Measurements from ENCODE around the gene MCM5.
"Not testable (repeated sequence)": the region's sequence is repeated elsewhere in the genome, so short reads cannot be mapped to it uniquely, and the experiment has no call there.

Gene MCM5

DNA sequence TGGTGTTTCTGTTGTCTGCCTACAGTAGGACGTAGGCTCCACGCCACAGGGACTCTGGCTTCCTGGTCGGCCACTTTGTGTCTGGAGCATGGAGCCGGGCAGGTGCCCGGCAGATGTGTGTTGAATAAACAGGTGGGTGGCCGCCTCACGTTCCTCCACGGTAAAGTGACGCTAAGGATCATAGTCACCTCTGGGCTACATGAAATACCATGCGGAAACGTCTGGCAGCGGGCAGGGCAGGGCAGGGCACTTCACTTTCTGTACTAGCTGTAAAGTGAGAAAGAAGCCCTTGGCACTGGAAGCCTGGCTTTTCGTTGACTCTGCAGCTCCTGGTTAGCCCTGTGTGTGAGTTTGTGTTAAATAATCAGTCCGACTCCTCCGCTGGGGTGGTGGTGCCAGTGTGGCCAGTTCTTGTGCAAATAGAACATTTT, 52.4 kb downstream of the MCM5 start:
- no peak for DNase-seq (ENCODE audit: low read depth in 2 of 2)

DNA sequence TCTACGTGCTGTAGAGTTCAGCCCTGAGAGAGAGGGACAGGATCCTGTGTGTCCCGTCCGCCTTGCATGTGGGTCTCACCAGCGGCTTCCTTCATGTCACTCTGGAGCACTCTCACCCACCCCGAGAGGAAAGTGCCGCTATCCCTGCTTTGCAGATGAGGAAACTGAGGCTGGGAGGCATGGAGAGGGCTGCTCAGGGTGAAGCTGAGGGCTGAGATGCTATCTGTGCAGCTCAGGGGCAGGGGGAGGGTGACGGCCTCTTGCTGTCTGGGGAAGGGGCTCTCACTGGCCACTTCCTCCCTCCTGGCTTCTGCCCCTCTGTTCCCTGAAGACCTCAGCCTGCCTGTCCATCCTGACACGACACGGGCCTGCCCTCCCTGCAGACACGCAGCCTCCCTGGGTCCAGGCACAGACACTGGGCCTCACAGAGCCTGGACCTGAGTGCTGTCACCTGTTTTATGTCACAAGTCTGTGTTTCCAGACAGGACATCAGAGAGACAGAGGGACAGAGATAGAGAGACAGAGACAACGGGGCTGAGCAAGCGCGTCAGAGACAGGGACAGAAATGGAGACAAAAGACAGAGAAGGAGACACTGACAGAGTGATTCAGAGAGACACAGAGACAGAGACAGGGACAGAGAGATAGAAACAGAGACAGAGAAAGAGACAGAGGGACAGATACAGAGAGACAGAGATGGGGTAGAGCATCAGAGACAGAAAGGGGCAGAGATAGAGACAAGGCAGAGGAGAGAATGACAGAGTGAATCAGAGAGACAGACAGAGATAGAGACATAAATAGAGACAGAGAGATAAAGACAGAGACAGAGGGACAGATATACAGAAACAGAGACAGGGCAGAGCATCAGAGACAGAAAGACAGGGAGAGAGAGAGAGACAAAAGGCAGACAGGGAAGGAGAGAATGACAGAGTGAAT, 53.1 kb downstream of the MCM5 start:
- DNase-seq (ENCODE audit: low read depth in 2 of 2), result no peak

DNA sequence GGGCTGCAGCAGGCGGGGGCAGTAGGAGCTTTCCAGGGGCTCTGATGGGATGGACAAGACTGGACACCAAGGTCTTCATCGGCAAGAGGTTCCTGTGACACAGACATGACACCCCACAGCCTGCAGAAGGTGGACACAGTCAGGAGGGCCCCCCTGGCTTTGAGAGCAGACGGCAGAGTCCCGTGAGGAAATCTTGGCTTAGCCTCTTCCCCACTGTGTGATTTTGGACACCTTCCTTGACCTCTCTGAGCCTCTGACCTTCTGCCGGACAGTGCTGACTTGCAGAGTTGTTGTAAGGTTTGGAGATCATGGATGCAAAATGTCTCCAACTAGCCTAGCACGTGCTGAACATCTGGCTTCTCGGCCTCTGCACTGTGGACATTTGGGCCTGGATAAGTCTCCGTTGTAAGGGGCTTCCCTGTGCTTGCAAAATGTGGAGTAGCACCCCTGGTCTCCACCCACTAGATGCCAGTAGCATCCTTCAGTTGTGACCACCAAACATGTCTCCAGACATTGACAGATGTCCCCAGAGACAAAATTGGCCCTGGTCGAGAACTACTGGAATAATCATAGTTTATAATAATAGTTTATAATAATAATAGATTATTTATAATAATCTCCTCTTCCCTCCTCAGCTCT, 54.6 kb downstream of the MCM5 start:
- no peak for DNase-seq (ENCODE audit: low read depth in 2 of 2)

DNA sequence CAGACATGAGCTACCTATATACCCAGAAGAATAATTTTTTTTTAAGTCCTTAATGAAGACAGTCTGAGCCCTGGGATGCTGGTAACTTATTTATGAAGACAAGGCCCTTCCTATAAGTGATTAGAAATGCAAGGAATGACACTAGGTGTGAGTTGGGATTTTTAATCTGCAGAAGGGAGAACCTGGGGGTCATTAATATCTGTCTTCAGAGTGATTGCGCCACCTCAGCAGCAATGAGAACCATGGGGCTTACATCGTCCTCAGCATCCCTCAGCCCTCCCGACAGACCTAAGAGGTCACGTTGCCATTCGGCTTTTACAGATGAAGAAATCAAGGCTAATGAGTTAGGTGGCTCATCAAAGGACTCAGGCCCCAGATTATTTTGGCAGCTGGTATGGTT, 55.6 kb downstream of the MCM5 start:
- no peak for DNase-seq (ENCODE audit: low read depth in 2 of 2)

DNA sequence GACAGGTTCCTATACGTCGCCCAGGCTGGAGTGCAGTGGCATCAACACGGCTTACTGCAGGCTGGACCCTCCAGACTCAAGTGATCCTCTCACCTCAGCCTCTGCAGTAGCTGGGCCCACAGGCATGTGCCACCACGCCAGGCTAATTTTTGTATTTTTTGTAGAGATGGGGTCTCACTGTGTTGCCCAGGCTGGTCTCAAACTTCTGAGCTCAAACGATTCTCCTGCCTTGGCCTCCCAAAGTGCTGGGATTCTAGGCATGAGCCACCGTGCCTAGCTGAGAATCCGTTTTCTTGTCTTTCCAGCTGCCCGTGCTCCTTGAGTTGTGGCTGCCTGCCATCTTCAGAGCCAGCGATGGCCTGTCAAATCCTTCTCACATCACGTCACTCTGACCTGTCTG, 56.8 kb downstream of the MCM5 start:
- DNase-seq (ENCODE audit: low read depth in 2 of 2), result no peak

DNA sequence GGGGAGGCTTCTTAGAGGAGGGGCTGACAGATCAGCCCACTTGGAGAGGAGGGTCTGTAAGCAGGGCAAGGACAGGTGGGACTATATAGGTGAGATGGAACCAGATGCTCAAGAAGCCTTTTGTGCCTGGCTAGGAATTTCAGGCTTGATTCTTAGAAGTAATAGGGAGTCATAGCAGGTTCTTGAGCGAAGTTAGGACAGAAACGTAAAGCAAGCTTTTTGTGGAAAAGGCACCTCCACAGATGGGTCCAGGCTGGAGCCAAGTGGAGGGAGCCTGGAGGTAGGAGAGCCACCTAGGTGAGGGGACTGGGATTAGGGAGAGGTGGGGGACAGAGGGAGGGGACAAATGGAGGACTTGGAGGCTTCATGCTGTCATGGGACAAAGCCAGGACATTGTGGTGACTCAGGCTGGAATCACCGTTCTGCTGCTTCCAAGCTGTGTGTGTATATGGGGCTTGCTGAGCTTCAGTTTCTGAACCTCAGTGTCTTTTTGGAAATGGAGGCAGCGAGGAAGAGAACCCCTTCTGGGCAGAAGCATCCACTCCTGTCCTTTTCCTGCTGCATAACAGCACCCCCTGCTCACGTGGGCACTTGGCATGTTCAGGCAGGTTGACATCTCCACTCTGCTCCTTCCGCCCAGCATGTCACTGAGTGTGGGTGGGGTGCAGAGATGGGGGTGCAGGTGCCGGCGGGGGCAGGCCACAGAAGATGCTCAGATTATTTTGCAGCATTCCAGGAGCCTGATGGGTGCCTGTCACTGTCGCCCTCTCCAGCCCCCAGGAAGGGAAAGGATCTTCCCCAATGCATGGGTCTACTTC, 58.0 kb downstream of the MCM5 start:
- DNase-seq (ENCODE audit: low read depth in 2 of 2), result no peak

DNA sequence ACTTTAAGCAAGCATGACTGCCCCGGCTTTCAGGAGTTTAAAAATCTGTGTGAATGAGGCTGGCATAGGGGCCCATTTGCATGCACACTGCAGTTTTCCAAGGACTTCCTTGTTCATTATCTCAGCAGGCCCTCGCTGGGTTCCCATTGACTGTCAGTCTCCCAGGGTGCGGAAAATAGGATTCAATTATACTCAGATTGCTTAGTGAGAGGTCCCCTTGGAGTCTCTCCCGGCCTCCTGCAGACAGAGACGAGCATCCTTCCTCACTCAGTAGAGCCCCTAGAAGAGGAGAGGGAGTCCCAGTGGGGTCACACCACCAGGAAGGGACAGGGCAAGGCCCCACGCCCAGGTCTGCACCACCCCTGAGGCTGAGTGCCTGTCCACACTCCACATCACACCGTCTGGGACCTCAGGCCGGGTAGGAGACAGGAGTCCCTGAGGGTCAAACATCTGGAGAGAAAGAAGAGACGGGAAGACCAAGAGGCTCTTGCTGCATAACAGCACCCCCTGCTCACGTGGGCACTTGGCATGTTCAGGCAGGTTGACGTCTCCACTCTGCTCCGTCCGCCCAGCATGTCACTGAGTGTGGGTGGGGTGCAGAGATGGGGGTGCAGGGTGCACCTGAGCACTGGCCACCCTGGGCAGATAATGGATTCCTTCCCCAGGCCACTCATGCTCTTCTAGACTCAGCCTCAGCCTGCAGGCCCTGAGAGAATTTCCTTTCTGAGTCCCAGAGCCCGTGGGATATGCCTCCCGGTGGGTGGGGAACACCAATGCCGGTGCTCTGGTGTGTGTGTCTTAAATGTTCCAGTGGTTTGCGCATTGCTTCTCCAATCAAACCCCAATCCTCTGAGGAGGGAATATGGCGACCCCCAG, 58.8 kb downstream of the MCM5 start:
- DNase-seq (ENCODE audit: low read depth in 2 of 2), result no peak

DNA sequence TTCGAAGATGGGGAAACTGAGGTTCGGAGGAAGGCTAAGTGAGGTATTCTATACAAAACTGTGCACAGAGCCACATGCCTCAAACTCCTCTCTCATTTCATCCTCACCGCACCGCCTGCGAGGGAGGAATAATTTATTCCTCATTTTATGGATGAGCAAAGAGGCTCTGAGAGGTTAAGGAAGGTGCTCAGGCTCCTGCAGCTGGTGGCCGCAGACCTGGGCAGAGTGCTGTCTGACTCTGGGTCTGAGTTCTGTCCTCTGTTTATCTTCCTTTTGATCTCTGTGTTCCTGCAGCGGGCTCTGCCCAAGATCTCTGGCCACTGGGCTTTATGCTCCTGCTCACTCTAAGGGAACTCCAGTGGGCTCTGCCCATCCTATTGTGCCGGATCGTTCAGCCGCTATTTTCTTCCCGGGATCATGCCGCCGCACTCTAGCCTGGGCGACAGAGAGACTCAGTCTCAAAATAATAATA, 59.5 kb downstream of the MCM5 start:
- DNase-seq (ENCODE audit: low read depth in 2 of 2), result no peak

DNA sequence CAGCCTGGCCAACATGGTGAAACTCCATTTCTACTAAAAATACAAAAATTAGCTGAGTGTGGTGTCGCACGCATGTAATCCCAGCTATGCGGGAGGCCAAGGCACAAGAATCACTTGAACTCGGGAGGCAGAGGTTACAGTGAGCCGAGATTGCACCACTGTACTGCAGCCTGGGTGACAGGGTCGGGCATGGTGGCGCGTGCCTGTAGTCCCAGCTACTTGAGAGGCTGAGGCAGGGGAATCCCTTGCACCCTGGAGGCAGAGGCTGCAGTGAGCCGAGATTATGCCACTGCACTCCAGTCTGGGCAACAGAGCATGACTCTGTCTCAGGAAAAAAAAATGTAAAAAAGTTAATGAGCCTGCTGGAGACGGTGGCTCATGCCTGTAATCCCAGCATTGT, 60.0 kb downstream of the MCM5 start:
- DNase-seq (ENCODE audit: low read depth in 2 of 2), result not testable (repeated sequence)

DNA sequence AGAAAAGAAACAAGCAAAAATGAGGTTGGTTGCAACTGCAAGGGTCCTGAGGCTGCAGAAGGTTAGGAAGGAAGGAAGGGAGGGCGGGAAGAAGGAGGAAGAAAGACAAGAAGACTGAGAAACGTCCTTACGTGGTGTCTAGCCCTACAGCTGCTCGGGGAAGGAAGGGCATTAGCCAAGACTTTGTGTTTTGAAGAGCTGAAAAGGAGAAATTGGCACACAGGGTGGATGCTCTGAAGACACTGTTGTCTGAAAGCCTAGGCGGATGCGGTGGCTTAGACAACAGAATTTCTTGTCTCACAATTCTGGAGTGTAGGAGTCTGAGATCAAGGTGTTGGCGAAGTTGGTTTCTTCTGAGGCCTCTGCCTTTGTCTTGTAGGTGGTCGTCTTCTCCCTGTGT, 60.7 kb downstream of the MCM5 start:
- DNase-seq (ENCODE audit: low read depth in 2 of 2), result no peak

DNA sequence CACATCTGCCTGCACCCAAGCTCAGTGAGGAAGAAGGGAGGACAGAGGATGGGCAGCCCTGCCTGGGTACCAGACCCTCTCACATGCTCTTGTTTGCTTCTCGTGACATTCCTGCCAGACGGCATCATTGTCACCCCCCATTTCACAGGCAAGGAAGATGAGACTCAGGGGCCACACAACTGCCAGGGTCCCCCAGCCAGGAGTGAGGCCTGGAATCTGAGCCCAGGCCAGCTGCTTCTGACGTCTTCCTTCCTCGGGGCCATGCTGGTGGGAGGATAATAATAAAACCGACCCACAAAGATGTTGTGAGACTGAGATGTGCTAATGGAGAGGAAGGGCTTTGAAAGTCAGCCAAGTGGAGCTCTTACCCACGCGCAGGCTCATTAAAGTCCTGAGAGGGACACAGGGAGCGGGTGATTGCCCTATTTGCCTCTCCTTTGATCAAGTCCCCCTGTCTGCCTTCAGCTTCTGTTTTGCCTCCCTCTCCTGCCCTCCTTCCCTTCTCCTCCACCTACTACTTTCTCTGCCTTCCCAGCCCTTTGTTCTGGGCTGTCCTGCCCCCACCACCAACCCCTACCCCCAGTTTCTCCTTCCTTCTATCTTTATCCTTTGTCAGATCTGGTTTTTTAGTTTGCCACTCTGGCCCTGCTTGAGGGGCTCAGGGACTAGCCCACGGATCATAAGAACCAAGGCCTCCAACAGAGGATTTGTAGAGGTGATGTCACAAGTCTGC, 62.7 kb downstream of the MCM5 start:
- no peak for DNase-seq (ENCODE audit: low read depth in 2 of 2)

DNA sequence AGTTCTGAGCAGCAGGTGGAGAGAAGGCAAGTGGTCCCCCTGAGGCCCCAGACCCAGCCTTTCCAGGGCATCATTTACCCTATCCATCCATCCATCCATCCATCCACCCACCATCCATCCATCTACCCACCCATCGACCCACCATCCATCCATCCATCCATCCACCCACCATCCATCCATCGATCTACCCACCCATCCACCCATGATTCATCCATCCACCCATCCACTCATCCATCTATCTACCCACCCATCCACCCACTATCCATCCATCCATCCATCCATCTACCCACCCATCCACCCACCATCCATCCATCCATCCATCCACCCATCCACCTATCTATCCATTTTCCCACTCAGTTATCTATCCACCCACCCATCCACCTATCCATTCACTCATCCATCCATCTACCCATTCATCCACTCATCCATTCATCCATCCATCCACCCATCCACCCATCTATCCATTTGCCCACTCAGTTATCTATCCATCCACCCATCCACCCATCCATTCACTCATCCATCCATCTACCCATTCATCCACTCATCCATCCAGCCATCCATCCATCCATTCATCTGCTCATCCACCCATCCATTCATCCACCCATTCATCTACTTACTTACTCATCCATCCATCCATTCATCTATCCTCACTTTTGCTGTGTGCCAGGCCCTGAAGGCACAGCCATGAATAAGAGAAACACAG, 63.4 kb downstream of the MCM5 start:
- no peak for DNase-seq (ENCODE audit: low read depth in 2 of 2)

DNA sequence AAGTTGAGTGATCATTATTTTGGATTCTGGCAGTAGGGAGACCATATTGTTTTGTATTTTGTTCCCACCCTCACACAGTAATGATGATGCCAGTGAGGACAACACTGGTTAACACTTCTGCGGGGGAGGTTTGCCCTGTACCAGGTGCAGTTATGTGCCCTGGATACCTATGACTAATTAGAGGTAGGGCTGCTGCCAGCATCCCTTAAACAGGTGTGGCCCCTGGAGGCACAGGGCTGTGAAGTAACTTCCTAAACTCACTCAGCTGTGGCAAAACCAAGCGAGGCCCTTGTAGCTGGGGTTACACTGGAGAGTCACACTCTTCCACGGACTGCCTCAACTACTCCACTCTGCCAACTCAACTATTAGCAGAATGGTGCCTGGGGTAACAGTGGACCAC, 64.5 kb downstream of the MCM5 start:
- no peak for DNase-seq (ENCODE audit: low read depth in 2 of 2)

DNA sequence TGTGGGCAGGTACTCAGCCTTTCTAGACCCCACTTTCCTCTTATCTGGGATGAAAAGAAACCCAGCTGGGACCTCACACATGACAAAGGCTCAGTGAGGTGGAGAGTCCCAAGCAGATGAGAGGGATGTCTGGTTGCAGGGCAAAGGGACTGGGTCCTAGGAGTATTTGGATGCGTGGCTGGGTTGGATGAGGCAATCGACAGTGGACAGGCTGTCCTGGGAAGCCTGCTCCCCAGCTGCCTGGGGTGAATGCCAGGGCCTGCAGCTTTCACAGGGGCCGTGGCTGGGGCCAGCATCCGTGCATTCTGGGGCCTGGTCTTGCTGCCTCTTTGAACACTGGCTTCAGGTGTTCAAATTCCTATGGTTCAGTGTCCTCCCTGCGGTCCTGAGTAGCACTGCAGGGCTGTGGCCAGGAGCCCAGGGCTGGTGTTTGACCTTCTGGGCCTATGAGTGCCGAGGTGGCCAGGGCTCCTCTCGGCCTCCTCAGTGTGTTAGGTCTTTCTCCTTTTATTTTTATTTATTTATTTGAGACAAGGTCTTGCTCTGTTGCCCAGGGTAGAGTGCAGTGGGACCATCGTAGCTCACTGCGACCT, 65.3 kb downstream of the MCM5 start:
- DNase-seq (ENCODE audit: low read depth in 2 of 2), result no peak

DNA sequence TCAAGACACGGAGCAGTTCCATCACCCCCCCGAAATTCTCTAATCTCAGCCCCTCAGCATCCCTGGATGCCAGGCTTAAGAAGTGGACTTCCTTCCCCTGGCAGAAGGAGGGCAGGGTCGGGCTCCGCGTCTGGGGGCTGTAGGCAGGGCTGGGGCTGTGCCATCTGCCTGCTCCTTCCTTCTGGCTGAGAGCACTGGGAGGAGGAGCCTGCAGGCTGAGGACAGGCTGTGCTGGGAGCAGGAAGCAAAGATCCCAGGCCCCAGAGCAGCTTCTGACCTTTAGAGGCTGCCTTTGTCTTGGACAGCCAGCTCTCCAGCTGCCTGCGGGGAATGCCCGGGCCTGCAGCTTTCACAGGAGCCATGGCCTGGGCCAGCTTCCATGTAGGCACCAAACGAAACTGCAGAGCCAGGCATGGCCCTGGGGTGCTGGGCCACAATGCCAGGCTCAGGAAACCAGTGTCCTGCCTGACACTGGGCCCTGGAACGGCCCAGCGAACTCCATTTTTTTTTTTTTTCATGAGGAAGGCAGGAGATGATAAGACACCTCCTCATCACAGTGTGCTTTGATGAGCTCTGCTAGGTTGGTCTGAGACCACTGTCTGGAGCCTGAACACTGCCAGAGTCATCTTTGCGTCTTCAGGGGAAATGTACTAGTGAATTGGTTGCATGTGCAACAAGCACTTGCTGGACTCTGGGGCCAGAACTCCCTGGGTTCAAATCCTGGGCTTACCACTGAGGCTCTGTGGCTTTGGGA, 67.9 kb downstream of the MCM5 start:
- DNase-seq (ENCODE audit: low read depth in 2 of 2), result no peak

DNA sequence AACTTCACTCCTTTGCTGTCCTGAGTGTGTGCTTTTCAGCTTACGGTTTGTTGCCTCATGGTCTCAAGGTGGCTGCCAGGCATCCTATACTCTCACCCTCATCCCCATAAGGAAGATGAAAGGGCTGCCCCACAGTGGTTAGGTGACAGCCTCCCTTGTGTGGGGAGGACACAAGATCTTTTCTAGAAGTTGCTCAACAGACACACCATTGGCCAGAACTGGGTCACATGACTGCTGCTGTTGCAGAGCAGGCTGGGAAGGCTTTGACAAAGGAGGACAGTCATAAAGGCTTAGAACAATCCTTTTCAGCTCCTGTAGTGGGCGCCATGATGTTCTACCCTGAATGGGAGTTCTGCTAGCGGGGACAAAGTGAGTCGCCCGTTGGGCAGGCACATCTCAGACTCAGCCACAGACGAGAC, 71.0 kb downstream of the MCM5 start:
- no peak for DNase-seq (ENCODE audit: low read depth in 2 of 2)

DNA sequence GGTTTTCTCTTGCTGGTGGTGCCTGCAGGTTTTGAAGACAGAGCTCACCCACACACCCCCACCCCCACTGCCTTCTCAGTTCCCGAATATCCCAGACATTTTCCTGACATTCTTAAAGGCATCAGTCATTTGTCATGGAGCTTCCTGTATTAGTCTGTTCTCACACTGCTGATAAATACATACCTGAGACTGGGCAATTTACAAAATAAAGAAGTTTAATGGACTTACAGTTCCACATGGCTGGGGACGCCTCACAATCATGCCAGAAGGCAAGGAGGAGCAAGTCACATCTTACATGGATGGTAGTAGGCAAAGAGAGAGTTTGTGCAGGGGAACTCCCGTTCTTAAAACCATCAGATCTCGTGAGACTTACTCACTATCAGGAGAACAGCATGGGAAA, 71.6 kb downstream of the MCM5 start:
- not testable (repeated sequence) for DNase-seq (ENCODE audit: low read depth in 2 of 2)

DNA sequence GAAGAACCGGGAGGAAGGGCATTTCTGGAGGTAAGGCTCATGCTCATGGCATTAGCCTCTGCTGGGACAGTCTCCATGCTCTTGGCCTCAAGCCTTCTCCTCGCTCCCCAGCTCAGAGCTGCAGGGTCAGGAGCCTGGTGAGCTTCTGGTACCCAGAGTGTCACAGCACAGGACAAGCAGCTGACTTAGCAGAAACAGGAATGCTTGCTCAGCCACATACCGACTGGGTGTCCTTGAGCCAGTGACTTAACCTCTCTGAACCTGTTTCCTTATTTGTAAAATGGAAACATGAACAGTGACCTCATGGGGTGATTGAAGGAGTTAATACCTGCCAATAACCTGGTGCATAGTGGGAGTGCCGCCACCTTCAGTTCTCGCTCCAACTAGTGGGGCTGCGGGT, 72.5 kb downstream of the MCM5 start:
- no peak for DNase-seq (ENCODE audit: low read depth in 2 of 2)

DNA sequence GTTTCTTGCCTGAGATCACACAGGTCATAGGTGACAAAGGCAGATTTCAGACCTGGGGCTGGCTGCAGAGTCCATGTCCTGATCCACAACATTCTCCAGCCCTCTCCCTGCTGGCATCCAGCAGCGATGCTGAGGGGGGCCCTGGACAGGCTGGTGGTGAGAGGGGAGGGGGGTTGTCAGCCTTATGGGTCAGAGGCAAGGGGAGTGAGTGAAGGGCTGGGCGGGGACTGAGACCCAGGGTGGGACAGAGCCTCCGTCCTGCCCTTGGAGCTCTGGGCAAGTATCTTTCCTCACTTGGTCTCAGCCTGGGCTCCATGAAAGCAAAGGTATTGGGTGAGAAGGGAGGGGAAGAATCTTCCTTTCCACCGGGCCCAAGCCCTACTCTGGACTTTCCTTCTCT, 74.0 kb downstream of the MCM5 start:
- no peak for DNase-seq (ENCODE audit: low read depth in 2 of 2)
